Mononuclear cell (primary cell): ENCODE data around the gene OAS1. TPM values are rescaled to one million over a fixed set of nuclear protein-coding genes. Genes with fewer than 3 reads are reported as not detected.
A peak's percentile ranks its signal among the peaks of the same experiment; 100 is the strongest.
"Not testable (repeated sequence)": the region's sequence is repeated elsewhere in the genome, so short reads cannot be mapped to it uniquely, and the experiment has no call there.

Source experiments
- H3K27me3 ChIP-seq: 2 replicates; pipeline ENCODE4 v1.6.0; 2011; ENCODE audit warnings: low read length, control low read depth; ENCODE audit not compliant: insufficient read depth
- H3K4me1 ChIP-seq: 2 replicates; pipeline ENCODE4 v1.5.1; 2011; ENCODE audit warnings: mild to moderate bottlenecking, low read length, control low read depth; ENCODE audit not compliant: insufficient read depth
- H3K4me3 ChIP-seq: 2 replicates; pipeline ENCODE4 v1.5.1; 2011; ENCODE audit warnings: mild to moderate bottlenecking, low read length, moderate library complexity
- H3K9me3 ChIP-seq: 2 replicates; pipeline ENCODE4 v1.5.1; 2011; ENCODE audit warnings: low read depth, mild to moderate bottlenecking, control low read depth, low read length
- total RNA-seq: library from RNA; depleted of rRNA; stranded (reverse); fragments of >200 nt; gene quantifications from one replicate; pipeline ENCODE4 v1.2.3, GENCODE V29; 2012

The OAS1 gene
- total RNA-seq, 1 donor = 7.7 TPM

DNA sequence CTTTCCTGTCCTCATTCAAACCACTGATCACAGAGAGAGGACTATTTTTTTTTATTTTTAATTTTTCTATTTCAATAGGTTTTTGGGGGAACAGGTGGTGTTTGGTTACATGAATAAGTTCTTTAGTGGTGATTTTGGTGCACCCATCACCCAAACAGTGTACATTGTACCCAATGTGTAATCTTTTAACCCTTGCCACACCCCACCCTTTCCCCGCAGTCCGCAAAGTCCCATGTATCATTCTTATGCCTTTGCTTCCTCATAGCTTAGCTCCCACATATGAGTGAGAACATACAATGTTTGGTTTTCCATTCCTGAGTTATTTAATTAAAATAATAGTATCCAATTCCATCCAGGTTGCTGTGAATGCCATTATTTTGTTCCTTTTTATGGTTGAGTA is 7.1 kb downstream of the OAS1 start:
- not testable (repeated sequence) for H3K4me3 ChIP-seq, H3K27me3 ChIP-seq
- peaks cover 25% of the 10 kb centered on the region for H3K4me1 ChIP-seq

DNA sequence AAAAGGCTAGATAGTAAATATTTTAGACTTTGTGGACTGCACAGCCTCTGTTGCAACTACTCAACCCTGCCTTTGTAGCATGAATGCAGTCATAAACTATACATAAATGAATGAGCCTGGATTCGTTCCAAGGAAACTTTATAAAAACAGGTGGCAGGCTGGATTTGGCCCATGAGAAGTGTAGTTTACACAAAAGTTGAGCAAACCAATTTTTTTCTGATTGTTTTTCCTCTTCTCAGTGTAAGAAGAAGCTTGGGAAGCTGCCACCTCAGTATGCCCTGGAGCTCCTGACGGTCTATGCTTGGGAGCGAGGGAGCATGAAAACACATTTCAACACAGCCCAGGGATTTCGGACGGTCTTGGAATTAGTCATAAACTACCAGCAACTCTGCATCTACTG is 9.5 kb downstream of the OAS1 start:
- peaks cover 1% of the 10 kb centered on the region for H3K4me1 ChIP-seq
- H3K27me3 ChIP-seq = no peaks in the 10 kb centered on the region
- no peak overlapping the region for H3K4me3 ChIP-seq
- peaks cover 13% of the 10 kb centered on the region for H3K9me3 ChIP-seq

More for the DNA sequence above, 7.1 kb downstream of the OAS1 start:
- H3K9me3 ChIP-seq = peaks cover 13% of the 10 kb centered on the region

DNA sequence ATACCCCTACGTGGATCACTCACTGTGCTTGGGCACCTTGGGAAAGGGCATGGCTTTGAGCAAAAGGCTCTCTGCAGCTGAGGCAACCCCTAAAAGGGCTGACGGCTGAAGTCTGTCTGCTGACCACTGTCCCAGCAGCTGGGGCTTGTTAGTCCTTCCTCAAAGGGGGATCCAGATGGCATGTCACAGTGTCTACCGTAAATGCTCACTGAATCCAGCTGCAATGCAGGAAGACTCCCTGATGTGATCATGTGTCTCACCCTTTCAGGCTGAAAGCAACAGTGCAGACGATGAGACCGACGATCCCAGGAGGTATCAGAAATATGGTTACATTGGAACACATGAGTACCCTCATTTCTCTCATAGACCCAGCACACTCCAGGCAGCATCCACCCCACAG is 12.4 kb downstream of the OAS1 start:
- H3K27me3 ChIP-seq = no peaks in the 10 kb centered on the region
- no peak overlapping the region for H3K4me3 ChIP-seq
- no peaks in the 10 kb centered on the region for H3K9me3 ChIP-seq
- H3K4me1 ChIP-seq = no peaks in the 10 kb centered on the region

DNA sequence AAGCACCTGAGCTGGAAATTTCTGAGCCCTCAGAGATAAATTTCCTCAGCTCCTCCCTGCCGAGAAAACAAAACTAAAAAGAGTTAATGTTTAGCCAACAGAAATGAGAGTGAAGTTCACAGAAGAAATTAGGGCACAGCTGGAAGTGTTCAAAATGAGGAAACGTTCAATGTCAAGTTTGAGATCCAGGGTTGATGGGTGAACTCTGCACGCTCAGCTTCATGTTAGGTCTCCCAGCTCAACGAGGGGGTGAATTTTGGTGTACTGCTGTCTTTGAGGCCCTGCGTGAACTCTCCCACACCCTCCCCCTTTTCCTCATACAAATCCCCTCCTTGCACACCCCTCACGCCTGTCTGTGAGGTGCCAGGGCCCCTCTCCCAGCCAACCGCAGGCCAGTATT is 18.2 kb downstream of the OAS1 start:
- H3K4me3 ChIP-seq = no peak overlapping the region
- H3K9me3 ChIP-seq = no peaks in the 10 kb centered on the region
- no peaks in the 10 kb centered on the region for H3K27me3 ChIP-seq
- H3K4me1 ChIP-seq = peaks cover 7% of the 10 kb centered on the region

DNA sequence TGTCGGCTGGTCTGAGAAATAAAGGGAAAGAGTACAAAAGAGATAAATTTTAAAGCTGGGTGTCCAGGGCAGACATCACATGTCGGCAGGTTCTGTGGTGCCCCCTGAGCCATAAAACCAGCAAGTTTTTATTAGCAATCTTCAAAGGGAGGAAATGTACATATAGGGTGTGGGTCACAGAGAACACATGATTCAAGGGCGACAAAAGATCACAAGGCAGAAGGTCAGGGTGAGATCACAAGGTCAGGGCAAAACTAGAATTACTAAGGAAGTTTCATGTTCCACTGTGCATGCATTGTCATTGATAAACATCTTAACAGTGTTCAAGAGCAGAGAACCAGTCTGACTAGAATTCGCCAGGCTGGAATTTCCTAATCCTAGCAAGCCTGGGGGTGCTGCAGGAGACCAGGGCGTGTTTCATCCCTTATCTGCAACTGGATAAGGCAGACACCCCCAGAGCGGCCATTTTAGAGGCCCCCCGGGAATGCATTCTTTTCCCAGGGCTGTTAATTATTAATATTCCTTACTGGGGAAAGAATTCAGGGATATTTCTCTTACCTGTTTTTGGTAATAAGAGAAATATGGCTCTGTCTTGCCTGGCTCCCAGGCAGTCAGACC is 19.8 kb downstream of the OAS1 start:
- not testable (repeated sequence) for H3K27me3 ChIP-seq, H3K4me1 ChIP-seq, H3K9me3 ChIP-seq, H3K4me3 ChIP-seq

DNA sequence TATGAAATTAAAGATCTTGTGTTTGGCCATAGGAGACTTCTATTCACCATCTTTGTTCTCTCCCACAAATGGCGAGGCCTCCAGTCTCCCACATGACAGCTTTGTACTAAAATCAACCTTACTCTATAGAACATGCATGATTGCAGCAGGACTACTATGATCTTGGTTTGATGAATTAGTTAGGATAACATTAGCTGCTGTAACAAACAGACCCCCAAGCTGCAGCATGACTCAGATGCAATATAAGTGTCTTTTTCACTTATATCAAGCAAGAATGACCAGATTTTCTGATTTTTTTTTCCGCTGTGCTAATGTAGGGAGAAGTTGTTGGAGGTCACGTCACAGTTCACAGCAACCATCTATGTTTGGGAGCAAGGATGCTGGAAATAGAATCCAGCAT is 20.7 kb downstream of the OAS1 start:
- Histone ChIP-seq H3K9me3 (no peaks in the 10 kb centered on the region), H3K27me3 (no peaks in the 10 kb centered on the region)

DNA sequence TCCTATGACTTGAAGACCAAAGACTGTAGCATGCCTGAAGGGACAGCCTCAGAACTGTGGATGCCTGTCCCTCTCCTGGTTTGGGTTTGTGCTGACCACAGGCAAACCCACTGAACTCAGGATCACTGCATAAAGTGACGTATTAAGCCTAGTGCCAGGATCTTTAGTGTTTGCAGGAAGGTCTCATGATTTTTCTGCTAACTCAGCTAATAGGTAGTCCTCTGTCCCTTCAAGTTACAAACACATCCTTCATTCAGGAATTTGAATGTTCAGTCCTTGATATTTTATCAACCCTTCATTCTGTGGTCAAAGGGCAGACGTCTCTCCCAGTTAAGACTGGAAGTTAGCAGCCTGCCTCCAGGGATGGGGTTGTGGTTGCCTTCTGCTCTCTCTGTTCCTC is 21.2 kb downstream of the OAS1 start:
- Histone ChIP-seq H3K4me3 (no peak overlapping the region), H3K9me3 (no peaks in the 10 kb centered on the region), H3K4me1 (peaks cover 7% of the 10 kb centered on the region), H3K27me3 (no peaks in the 10 kb centered on the region)

More for the DNA sequence above, 20.7 kb downstream of the OAS1 start:
- Histone ChIP-seq H3K4me1 (peaks cover 7% of the 10 kb centered on the region), H3K4me3 (no peak overlapping the region)

DNA sequence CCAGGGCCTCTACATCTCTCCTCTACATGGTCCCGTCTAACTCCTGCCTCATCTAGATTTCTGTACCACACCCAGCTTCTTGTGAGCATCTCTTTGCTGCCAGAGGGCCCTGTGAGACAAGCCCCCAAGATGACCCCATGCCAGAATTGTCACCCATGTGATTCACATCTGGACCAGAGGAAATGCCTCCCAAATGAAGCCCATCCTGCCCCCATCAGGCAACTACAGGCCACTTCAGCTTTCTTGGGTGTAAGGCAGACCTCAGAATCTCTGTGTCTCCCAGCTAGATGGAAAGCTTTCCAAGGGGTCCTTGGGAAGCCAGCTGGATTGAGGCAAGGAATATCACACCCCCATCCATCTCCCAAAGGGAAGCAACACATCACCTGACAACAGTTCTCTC is 22.2 kb downstream of the OAS1 start:
- no peaks in the 10 kb centered on the region for H3K27me3 ChIP-seq
- no peak overlapping the region for H3K4me3 ChIP-seq
- no peaks in the 10 kb centered on the region for H3K9me3 ChIP-seq
- peaks cover 7% of the 10 kb centered on the region for H3K4me1 ChIP-seq

DNA sequence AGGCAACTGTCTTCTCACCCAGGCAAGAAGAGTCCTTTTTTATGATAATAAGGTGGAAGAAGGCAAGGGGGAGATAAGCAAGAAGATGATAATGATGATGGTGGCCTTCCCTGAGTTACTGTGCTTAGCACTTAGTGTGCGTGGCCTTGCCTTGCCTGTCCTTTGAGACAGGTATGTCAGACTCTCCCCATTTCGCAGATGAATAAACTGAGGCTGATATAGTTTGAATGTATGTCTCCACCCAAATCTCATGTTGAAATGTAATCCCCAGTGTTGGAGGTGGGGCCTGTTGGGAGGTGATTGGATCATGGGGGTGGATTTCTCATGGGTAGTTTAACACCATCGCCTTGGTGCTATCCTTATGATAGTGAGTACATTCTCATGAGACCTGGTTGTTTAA is 23.0 kb downstream of the OAS1 start:
- Histone ChIP-seq H3K27me3 (no peaks in the 10 kb centered on the region), H3K9me3 (no peaks in the 10 kb centered on the region), H3K4me3 (no peak overlapping the region), H3K4me1 (peaks cover 7% of the 10 kb centered on the region)

DNA sequence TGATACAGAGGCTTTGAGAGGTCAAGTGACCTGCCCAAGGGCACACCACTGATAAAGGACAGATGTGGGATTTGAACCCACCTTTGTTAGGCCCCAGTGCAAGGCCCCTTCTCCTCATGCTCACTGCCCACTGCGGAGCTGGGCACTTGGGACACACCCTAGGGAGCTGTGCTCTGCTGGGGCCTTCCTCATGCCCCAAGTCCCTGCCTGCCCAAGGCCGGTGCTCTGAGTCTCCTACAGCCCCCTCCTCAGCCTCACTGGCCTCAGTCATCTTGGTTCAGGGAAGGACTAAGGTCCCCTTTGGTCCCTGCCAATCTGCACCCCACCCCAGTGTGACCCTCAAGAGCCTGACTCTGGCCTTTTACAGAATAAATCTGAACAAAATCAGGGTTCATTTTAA is 23.6 kb downstream of the OAS1 start:
- Histone ChIP-seq H3K4me1 (peaks cover 4% of the 10 kb centered on the region), H3K27me3 (no peaks in the 10 kb centered on the region), H3K9me3 (no peaks in the 10 kb centered on the region), H3K4me3 (no peak overlapping the region)

DNA sequence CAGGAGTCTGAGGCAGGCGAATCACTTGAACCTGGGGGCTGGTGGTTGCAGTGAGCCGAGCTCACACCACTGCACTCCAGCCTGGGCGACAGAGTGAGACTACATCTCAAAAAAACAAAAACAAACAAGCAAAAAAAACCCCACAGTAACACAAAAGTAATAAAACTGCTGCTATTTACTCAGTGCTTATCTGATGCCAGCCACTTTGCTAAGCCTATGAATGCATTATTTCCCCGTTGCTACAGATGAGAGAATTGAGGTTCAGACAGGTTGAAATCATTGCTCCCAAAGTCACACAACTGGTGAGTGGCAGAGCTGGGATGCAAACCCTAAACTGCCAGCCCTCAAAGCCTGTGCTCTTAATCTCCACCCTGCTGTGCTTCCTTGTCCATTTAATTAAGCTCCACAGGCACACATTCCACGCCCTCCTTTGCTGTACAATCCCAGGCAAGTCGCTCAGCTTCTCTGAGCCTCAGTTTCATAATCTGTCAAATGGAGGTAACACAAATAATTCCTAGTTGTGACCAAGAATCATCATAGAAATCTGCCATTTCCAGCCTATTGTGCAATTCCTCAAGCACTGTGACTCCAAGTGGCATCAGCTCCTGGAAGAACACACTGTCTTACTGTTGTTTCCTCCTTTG is 25.8 kb downstream of the OAS1 start:
- Histone ChIP-seq H3K4me1 (peaks cover under 1% of the 10 kb centered on the region), H3K9me3 (no peaks in the 10 kb centered on the region), H3K4me3 (no peak overlapping the region), H3K27me3 (no peaks in the 10 kb centered on the region)

DNA sequence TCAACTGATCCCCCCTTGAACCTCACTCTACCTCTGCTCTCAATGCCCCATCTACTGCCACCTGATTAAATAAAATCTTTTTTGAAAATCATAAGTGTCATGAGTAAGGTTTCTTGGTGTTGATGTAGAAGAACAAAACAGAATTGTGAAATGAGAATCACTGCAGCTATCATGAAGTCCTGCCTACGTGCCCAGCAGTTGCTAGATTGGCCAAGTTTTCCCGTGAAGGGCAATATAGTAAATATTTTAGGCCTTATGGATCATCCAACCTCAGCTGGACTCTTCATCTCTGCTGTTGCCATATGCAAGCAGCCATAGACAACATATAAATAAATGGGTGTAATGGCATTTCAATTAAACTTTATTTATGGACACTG is 26.4 kb downstream of the OAS1 start:
- Histone ChIP-seq H3K27me3 (no peaks in the 10 kb centered on the region), H3K4me3 (no peak overlapping the region), H3K9me3 (no peaks in the 10 kb centered on the region), H3K4me1 (peaks cover 6% of the 10 kb centered on the region)

DNA sequence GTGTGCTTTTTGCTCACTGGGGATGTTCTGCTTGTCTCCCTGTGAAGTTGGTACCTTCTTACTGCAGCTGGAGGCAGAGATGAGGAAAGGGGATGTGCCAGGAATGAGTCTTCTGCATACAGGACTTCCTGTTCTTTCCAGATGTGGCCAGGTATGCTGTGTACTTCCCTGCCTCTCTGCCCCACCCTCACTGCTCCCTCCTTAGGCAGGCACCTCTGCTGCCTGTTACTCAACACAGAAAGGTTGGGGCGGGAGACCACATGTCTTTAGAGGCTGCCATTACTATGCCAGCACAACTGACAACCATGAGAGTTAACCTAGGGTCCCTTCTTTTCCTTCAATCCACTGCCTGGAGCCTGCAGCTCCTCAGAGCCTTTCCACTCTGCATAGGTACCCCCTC is 29.5 kb downstream of the OAS1 start:
- Histone ChIP-seq H3K4me1 (peaks cover 30% of the 10 kb centered on the region), H3K4me3 (no peak overlapping the region), H3K27me3 (no peaks in the 10 kb centered on the region), H3K9me3 (no peaks in the 10 kb centered on the region)

DNA sequence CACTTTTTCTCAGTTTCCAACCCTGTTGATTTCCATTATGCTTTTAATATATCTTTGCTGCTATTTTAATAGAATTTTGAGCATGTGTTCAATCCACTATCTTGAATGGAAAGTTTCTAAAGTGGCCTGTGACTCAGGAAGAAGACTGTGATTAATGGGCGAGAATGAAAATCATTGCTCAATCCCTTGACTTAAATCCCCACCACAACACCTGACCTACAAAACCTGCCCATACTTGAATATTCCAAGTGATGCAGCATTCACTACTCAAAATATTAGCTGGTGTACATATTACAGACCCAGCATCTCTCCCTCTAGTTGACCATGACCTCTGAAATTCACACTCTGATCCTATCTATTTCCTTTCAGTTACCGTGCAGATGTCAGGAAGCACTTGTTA is 30.2 kb downstream of the OAS1 start:
- H3K4me1 ChIP-seq = peaks cover 30% of the 10 kb centered on the region
- no peak overlapping the region for H3K4me3 ChIP-seq
- H3K27me3 ChIP-seq = no peaks in the 10 kb centered on the region
- no peaks in the 10 kb centered on the region for H3K9me3 ChIP-seq

DNA sequence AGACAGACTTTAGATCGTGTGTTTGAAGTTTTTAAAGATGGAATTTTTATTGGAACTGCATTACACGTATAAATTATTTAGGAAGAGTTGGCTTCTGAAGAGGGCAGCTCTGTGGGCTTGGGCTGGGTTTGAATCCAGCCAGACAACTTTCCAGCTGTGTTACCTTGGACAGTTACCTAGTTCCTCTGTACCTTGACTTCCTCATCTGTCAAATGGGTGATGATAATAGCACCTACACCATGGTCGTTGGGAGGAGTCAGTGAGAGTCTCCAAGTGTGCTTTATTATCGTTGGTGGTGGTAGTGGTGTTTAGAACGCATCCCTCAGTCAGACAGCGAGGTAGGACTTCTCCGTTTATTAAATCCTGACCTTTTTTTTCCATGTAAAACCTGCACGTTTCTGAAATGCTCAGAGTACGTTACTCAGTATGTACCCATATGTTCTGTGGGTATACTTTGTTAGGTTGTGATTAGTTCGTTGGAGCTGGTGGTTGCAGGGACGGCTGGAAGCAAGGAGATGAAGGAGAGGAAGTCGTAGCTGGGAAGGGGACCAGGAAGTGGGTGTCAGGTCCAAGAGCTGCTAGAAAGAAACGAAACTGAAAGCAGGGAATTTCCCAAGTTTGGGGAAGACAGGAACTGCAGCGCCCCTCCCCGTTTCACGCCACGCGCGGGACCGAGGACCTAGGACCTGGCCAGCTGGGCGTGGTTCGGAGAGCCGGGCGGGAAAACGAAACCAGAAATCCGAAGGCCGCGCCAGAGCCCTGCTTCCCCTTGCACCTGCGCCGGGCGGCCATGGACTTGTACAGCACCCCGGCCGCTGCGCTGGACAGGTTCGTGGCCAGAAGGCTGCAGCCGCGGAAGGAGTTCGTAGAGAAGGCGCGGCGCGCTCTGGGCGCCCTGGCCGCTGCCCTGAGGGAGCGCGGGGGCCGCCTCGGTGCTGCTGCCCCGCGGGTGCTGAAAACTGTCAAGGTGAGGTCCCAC is 31.3 kb downstream of the OAS1 start, which contains the start of gene OAS3:
Gene OAS3, plus strand, starts transcription at position 734 of the 979 bp plus-strand sequence. Its CDS starts 57 bp downstream, at position 791.
- H3K27me3 ChIP-seq = no peaks in the 10 kb centered on the region
- H3K9me3 ChIP-seq = no peaks in the 10 kb centered on the region
- peaks cover 30% of the 10 kb centered on the region for H3K4me1 ChIP-seq
- peak within 1 kb of the TSS; percentile 61 for H3K4me3 ChIP-seq
